ENCODE data around the gene PLPP6.
A peak's percentile ranks its signal among the peaks of the same experiment; 100 is the strongest.
"Not testable (repeated sequence)": the region's sequence is repeated elsewhere in the genome, so short reads cannot be mapped to it uniquely, and the experiment has no call there.

The PLPP6 gene

DNA sequence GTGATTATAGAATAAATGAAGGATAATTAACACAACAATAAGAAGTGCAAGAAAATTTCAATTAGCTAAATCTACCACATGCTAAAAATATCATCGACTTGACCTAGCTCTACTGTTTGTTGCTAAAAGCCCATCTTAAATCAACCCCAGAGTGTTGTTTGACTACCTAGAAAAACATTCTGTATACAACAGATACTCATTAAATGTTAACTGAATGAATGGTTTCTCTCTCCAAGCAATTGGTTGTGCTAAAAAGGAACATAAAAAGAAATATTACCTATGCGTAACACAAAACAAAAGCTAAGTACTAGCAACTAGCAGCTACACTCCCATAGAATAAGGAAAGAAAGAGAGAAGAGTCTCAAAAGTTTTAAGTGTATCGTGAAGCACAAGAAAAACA is 5.5 kb upstream of the PLPP6 start:
- no peaks in the 10 kb centered on the region for H3K36me3 ChIP-seq (ENCODE audit: insufficient read depth)
- TF ChIP-seq, protein P1, sequence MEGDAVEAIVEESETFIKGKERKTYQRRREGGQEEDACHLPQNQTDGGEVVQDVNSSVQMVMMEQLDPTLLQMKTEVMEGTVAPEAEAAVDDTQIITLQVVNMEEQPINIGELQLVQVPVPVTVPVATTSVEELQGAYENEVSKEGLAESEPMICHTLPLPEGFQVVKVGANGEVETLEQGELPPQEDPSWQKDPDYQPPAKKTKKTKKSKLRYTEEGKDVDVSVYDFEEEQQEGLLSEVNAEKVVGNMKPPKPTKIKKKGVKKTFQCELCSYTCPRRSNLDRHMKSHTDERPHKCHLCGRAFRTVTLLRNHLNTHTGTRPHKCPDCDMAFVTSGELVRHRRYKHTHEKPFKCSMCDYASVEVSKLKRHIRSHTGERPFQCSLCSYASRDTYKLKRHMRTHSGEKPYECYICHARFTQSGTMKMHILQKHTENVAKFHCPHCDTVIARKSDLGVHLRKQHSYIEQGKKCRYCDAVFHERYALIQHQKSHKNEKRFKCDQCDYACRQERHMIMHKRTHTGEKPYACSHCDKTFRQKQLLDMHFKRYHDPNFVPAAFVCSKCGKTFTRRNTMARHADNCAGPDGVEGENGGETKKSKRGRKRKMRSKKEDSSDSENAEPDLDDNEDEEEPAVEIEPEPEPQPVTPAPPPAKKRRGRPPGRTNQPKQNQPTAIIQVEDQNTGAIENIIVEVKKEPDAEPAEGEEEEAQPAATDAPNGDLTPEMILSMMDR (conservative IDR thresholded peaks at IDR 0.05; ENCODE audit: low read depth, low read length) = no peak
- no peaks in the 10 kb centered on the region for H3K79me2 ChIP-seq (ENCODE audit: insufficient read depth, low read depth)
- no peak overlapping the region for H3K9ac ChIP-seq
- no peak overlapping the region for H3K4me3 ChIP-seq (IDR thresholded peaks at IDR 0.05; ENCODE audit: insufficient read depth, low read depth, low read length)
- no peak overlapping the region for H2AFZ ChIP-seq (ENCODE audit: low read depth)
- H3K4me1 ChIP-seq (ENCODE audit: low read depth, poor library complexity, severe bottlenecking) = peaks cover 12% of the 10 kb centered on the region
- H3K4me2 ChIP-seq = no peak overlapping the region
- no peak overlapping the region for H3K27ac ChIP-seq
- no peaks in the 10 kb centered on the region for H3K27me3 ChIP-seq (ENCODE audit: insufficient read depth, low read depth)
- no peaks in the 10 kb centered on the region for H4K20me1 ChIP-seq (ENCODE audit: insufficient read depth)

DNA sequence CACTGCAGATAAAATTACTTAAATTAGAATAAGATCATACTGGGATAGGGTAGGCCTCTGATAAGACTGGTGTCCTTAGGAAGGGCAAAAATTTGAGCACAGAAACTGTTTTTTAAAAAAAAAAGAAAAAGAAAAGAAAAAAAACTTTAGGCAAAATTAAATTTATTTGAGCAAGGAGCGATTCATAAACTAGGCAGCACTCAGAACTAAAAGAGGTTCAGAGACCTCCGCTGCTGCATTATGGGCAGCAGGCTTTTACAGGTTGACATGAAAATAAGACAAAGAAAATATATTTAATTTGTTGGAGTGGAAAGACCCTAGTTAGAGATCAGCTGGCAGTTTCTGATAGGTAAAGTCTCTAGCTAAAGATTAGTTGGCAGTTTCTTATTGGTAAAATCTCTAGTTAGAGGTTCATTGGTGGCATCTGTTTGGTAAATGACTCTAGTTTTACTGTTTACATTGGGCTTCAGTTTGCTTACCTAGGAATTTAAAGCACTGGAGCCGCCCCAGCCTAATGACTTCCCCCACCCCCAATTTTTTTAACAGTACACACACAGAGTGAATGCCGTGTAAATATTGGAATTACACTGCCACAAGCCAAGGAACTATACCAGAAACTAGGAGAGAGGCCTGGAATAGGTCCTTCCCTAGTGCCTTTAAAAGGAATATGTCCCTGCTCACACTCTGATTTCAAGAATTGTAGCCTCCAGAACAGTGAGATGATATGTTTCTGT is 4.5 kb upstream of the PLPP6 start:
- Histone ChIP-seq H3K4me1 (ENCODE audit: low read depth, poor library complexity, severe bottlenecking) (peaks cover 14% of the 10 kb centered on the region), H3K27ac (no peak overlapping the region), H3K27me3 (ENCODE audit: insufficient read depth, low read depth) (no peaks in the 10 kb centered on the region), H3K4me2 (no peak overlapping the region), H3K36me3 (ENCODE audit: insufficient read depth) (no peaks in the 10 kb centered on the region), H2AFZ (ENCODE audit: low read depth) (no peak overlapping the region), H3K4me3 (IDR thresholded peaks at IDR 0.05; ENCODE audit: insufficient read depth, low read depth, low read length) (no peak overlapping the region), H4K20me1 (ENCODE audit: insufficient read depth) (no peaks in the 10 kb centered on the region), H3K79me2 (ENCODE audit: insufficient read depth, low read depth) (no peaks in the 10 kb centered on the region), H3K9ac (no peak overlapping the region)
- TF ChIP-seq, protein P1 (conservative IDR thresholded peaks at IDR 0.05; ENCODE audit: low read depth, low read length) = no peak

DNA sequence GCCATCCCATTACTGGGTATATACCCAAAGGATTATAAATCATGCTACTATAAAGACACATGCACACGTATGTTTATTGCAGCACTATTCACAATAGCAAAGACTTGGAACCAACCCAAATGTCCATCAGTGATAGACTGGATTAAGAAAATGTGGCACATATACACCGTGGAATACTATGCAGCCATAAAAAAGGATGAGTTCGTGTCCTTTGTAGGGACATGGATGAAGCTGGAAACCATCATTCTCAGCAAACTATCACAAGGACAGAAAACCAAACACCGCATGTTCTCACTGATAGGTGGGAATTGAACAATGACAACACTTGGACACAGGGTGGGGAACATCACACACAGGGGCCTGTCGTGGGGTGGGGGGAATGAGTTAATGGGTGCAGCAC is 1.4 kb upstream of the PLPP6 start:
- not testable (repeated sequence) for H3K4me3 ChIP-seq (IDR thresholded peaks at IDR 0.05; ENCODE audit: insufficient read depth, low read depth, low read length); H3K27ac ChIP-seq; H3K4me2 ChIP-seq; H3K79me2 ChIP-seq (ENCODE audit: insufficient read depth, low read depth); H4K20me1 ChIP-seq (ENCODE audit: insufficient read depth); H3K36me3 ChIP-seq (ENCODE audit: insufficient read depth); H3K9ac ChIP-seq; H2AFZ ChIP-seq (ENCODE audit: low read depth); H3K27me3 ChIP-seq (ENCODE audit: insufficient read depth, low read depth)
- H3K4me1 ChIP-seq (ENCODE audit: low read depth, poor library complexity, severe bottlenecking) = peaks cover 30% of the 10 kb centered on the region

DNA sequence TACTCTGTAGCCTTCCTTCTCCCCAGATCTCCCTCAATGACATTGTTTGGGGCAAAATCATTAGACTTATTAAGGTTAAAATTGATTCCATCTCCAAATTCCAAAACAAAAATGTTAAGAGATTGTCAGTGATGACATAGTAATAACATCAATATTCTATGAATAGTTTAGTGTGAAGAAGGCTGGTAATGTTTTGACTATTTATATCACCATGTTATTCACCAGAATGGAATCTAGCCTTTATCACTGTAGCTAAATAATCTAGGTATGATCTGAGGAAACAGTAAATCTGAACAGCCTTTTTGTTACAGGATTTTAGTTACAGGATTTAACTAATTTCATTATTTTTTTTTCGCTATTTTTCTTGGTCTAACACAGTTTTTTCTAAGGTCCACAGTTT is 929 bp upstream of the PLPP6 start:
- H3K9ac ChIP-seq = peak overlapping the region; percentile 49; the same call in 1 of the 2 replicates

More for the DNA sequence above, 929 bp upstream of the PLPP6 start:
- Histone ChIP-seq H3K27me3 (ENCODE audit: insufficient read depth, low read depth) (no peaks in the 10 kb centered on the region; the same call in 1 of the 2 replicates), H3K4me3 (IDR thresholded peaks at IDR 0.05; ENCODE audit: insufficient read depth, low read depth, low read length) (no peak overlapping the region), H3K4me1 (ENCODE audit: low read depth, poor library complexity, severe bottlenecking) (peaks cover 29% of the 10 kb centered on the region), H4K20me1 (ENCODE audit: insufficient read depth) (no peaks in the 10 kb centered on the region), H3K4me2 (peak overlapping the region; percentile 56), H3K27ac (no peak overlapping the region), H3K79me2 (ENCODE audit: insufficient read depth, low read depth) (no peaks in the 10 kb centered on the region), H2AFZ (ENCODE audit: low read depth) (peak overlapping the region; percentile 65; the same call in 1 of the 2 replicates), H3K36me3 (ENCODE audit: insufficient read depth) (no peaks in the 10 kb centered on the region)
- TF ChIP-seq, protein P1 (conservative IDR thresholded peaks at IDR 0.05; ENCODE audit: low read depth, low read length) = no peak
